ENCODE data around the gene PLA2G4F.

DNA sequence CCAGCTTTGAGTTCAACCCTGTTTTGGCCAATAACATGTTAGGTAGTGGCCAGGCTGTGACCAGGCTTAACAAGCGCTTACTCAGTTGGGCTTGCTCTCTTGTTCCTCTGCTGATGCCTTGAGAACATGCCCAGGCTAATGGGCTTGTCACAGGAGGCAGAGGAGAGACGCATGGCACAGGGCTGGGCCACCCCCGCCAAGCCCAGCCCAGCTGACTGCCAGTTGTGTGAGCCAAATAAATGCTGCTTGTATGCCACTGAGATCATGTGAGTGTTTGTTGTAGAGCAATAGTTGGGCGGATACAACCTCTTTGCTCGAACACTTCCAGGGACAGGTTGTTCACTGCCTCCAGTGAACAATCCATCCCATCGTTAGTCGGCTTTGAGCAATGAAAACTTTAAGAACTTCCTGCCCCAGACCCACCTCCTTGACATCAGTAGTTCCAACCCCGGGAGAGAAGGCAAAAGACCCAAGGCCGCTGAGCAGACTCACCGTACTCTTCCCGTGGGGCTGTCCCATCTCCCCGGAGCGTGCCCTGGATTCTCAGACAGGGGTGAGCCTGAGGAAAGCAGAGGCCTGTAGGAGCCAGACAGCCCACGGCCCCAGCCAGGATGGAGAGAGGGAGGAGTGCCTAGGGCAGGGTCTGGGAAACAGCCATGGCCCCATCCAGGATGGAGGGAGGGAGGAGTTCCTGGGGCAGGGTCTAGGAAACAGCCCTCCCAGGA is 4.1 kb downstream of the PLA2G4F start:
- TF ChIP-seq, protein P1, sequence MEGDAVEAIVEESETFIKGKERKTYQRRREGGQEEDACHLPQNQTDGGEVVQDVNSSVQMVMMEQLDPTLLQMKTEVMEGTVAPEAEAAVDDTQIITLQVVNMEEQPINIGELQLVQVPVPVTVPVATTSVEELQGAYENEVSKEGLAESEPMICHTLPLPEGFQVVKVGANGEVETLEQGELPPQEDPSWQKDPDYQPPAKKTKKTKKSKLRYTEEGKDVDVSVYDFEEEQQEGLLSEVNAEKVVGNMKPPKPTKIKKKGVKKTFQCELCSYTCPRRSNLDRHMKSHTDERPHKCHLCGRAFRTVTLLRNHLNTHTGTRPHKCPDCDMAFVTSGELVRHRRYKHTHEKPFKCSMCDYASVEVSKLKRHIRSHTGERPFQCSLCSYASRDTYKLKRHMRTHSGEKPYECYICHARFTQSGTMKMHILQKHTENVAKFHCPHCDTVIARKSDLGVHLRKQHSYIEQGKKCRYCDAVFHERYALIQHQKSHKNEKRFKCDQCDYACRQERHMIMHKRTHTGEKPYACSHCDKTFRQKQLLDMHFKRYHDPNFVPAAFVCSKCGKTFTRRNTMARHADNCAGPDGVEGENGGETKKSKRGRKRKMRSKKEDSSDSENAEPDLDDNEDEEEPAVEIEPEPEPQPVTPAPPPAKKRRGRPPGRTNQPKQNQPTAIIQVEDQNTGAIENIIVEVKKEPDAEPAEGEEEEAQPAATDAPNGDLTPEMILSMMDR (IDR thresholded peaks at IDR 0.05), result no peak
- TF ChIP-seq POLR2A (IDR thresholded peaks at IDR 0.05), result no peak
